ENCODE measurements around the gene AQP10.

- TF ChIP-seq POLR2AphosphoS5 (IDR thresholded peaks at IDR 0.05; ENCODE audit: borderline replicate concordance, low read depth, low read length) (no peak), EZH2 (IDR thresholded peaks at IDR 0.05) (no peak)
These were observed 27.7 kb downstream of the AQP10 start for GRCh38 chr1:154348429-154349076.

Data from SK-N-MC (cell line).